ENCODE measurements around the gene CEP192.

DNA sequence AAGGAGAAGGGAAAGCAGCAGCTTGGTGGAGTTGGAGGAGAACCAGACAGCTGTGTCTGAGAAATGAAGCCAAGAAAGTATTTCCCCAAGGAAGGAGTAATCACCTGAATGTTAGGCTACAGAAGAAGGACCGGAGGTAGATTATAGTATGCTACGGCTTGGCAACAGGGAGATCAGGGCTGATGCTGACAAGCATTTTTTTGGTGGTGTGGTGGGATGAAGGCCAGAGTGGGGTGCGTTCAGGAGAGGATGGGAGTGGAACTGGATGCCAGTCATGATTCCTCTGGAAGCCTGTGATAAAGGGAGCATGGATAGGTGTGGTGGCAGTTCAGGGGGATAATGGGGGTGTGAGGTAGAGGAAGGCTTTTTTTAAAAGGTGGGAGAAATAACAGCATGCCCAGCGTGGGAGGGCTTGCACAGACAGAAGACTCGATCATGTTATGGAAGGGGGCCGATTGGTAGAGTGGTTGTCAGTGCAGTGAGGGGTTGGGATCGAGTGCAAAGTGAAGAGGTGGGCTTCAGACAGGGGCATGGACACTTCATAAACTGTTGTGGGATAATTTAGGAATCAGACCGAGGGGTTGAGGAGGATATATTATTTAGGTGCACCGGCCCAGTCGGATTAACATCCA lies 5.6 kb downstream of the CEP192 start:
- TF ChIP-seq, protein P1, sequence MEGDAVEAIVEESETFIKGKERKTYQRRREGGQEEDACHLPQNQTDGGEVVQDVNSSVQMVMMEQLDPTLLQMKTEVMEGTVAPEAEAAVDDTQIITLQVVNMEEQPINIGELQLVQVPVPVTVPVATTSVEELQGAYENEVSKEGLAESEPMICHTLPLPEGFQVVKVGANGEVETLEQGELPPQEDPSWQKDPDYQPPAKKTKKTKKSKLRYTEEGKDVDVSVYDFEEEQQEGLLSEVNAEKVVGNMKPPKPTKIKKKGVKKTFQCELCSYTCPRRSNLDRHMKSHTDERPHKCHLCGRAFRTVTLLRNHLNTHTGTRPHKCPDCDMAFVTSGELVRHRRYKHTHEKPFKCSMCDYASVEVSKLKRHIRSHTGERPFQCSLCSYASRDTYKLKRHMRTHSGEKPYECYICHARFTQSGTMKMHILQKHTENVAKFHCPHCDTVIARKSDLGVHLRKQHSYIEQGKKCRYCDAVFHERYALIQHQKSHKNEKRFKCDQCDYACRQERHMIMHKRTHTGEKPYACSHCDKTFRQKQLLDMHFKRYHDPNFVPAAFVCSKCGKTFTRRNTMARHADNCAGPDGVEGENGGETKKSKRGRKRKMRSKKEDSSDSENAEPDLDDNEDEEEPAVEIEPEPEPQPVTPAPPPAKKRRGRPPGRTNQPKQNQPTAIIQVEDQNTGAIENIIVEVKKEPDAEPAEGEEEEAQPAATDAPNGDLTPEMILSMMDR (IDR thresholded peaks at IDR 0.05), result no peak
- no peak for TF ChIP-seq POLR2AphosphoS5 (IDR thresholded peaks at IDR 0.05)
- no peak for TF ChIP-seq POLR2A (IDR thresholded peaks at IDR 0.05)
